Loucy (cell line): ENCODE results near the gene WRAP73.
A peak's percentile ranks its signal among the peaks of the same experiment; 100 is the strongest.

Experiments
- H2AFZ ChIP-seq: fragments of 200-600 bp; sonication (generic); 2 replicates; pipeline ENCODE4 v1.6.0; 2016; ENCODE audit warnings: antibody characterized with exemption, mild to moderate bottlenecking, low read length, moderate library complexity
- H3F3A ChIP-seq: fragments of 200-600 bp; 2 replicates; pipeline ENCODE4 v1.6.0; 2016; ENCODE audit warnings: antibody characterized with exemption, low read depth, mild to moderate bottlenecking
- H3K27me3 ChIP-seq: fragments of 200-600 bp; sonication (generic); 2 replicates; pipeline ENCODE4 v1.6.1; 2014; ENCODE audit warnings: low read length, mild to moderate bottlenecking; ENCODE audit not compliant: insufficient read depth, poor library complexity, severe bottlenecking
- H3K36me3 ChIP-seq: fragments of 200-600 bp; sonication (generic); 2 replicates; pipeline ENCODE4 v1.6.1; 2016; ENCODE audit warnings: low read length; ENCODE audit not compliant: insufficient read depth
- H3K4me1 ChIP-seq: fragments of 200-600 bp; sonication (generic); 2 replicates; pipeline ENCODE4 v1.5.1; 2014; ENCODE audit warnings: low read length, mild to moderate bottlenecking; ENCODE audit not compliant: insufficient read depth, poor library complexity, severe bottlenecking
- H3K4me2 ChIP-seq: fragments of 200-600 bp; sonication (generic); 2 replicates; pipeline ENCODE4 v1.6.0; 2014; ENCODE audit warnings: antibody characterized with exemption, low read length, low read depth, mild to moderate bottlenecking; ENCODE audit not compliant: poor library complexity, severe bottlenecking
- H3K4me3 ChIP-seq: fragments of 200-600 bp; sonication (generic); 2 replicates; pipeline ENCODE4 v1.5.1; 2014; ENCODE audit warnings: low read length, mild to moderate bottlenecking, mixed read lengths; ENCODE audit not compliant: poor library complexity, severe bottlenecking
- H3K79me2 ChIP-seq: fragments of 200-600 bp; sonication (generic); 2 replicates; pipeline ENCODE4 v1.6.1; 2014; ENCODE audit warnings: low read length; ENCODE audit not compliant: insufficient read depth
- H3K9ac ChIP-seq: fragments of 200-600 bp; sonication (generic); 2 replicates; pipeline ENCODE4 v1.6.0; 2014; ENCODE audit warnings: mild to moderate bottlenecking, low read depth, low read length, moderate library complexity; ENCODE audit not compliant: poor library complexity, severe bottlenecking
- H3K9me2 ChIP-seq: fragments of 200-600 bp; sonication (generic); replicated peaks from 2 replicates; pipeline ENCODE4 v1.6.1; 2016; ENCODE audit warnings: low read depth, low read length, mixed read lengths
- H3K9me3 ChIP-seq: fragments of 200-600 bp; sonication (generic); 2 replicates; pipeline ENCODE4 v1.6.1; 2014; ENCODE audit warnings: mild to moderate bottlenecking, antibody characterized with exemption, low read length, low read depth; ENCODE audit not compliant: insufficient read depth
- H4K20me1 ChIP-seq: fragments of 200-600 bp; sonication (generic); 2 replicates; pipeline ENCODE4 v1.6.0; 2014; ENCODE audit warnings: antibody characterized with exemption, low read length, mild to moderate bottlenecking; ENCODE audit not compliant: insufficient read depth, poor library complexity, severe bottlenecking
- CTCF ChIP-seq: fragments of 200-600 bp; sonication (generic); conservative IDR thresholded peaks from 2 replicates; pipeline ENCODE4 v1.5.1; 2014; ENCODE audit warnings: mild to moderate bottlenecking, antibody characterized with exemption, low read length
- EZH2phosphoT487 ChIP-seq: fragments of 200-600 bp; IDR thresholded peaks from 2 replicates; pipeline ENCODE4 v1.6.1; 2018; ENCODE audit warnings: antibody characterized with exemption, mild to moderate bottlenecking, moderate library complexity, borderline replicate concordance

The WRAP73 gene

GRCh38 chr1:3610527-3611169 is 39.3 kb downstream of the WRAP73 start:
- H2AFZ ChIP-seq, result no peak overlapping the region
- H4K20me1 ChIP-seq, result no peaks in the 10 kb centered on the region
- TF ChIP-seq EZH2phosphoT487 (no peak), CTCF (0 out of 2 replicates have a peak, but pooled peaks have one; percentile 15)
- H3K36me3 ChIP-seq, result no peaks in the 10 kb centered on the region
- peaks cover 19% of the 10 kb centered on the region for H3K4me1 ChIP-seq
- no peaks in the 10 kb centered on the region for H3K9me2 ChIP-seq
- peak overlapping the region; percentile 71 for H3K4me2 ChIP-seq
- no peaks in the 10 kb centered on the region for H3F3A ChIP-seq
- peaks cover 44% of the 10 kb centered on the region for H3K79me2 ChIP-seq
- H3K27me3 ChIP-seq, result no peaks in the 10 kb centered on the region
- H3K9me3 ChIP-seq, result no peaks in the 10 kb centered on the region
- H3K4me3 ChIP-seq, result peak overlapping the region; percentile 72
- peak overlapping the region; percentile 66 for H3K9ac ChIP-seq

- no peaks in the 10 kb centered on the region for H3K36me3 ChIP-seq
- peak overlapping the region; percentile 71 for H3K4me2 ChIP-seq
- H3K4me3 ChIP-seq, result peak overlapping the region; percentile 72
- H3F3A ChIP-seq, result no peaks in the 10 kb centered on the region
- no peak for TF ChIP-seq EZH2phosphoT487
- no peak for TF ChIP-seq CTCF
- H4K20me1 ChIP-seq, result no peaks in the 10 kb centered on the region
- H3K9me3 ChIP-seq, result no peaks in the 10 kb centered on the region
- no peaks in the 10 kb centered on the region for H3K9me2 ChIP-seq
- H3K9ac ChIP-seq, result peak overlapping the region; percentile 66
- no peaks in the 10 kb centered on the region for H3K27me3 ChIP-seq
- peaks cover 17% of the 10 kb centered on the region for H3K4me1 ChIP-seq
- H3K79me2 ChIP-seq, result peaks cover 51% of the 10 kb centered on the region
- no peak overlapping the region for H2AFZ ChIP-seq
Observed at GRCh38 chr1:3609769-3610526, 40.0 kb downstream of the WRAP73 start.

- no peaks in the 10 kb centered on the region for H3K9me2 ChIP-seq
- no peaks in the 10 kb centered on the region for H3K27me3 ChIP-seq
- H2AFZ ChIP-seq, result no peak overlapping the region
- no peak for TF ChIP-seq CTCF
- no peak for TF ChIP-seq EZH2phosphoT487
- H3K36me3 ChIP-seq, result no peaks in the 10 kb centered on the region
- H3K4me1 ChIP-seq, result peaks cover 17% of the 10 kb centered on the region
- H3K4me2 ChIP-seq, result peak overlapping the region; percentile 71
- H3K9me3 ChIP-seq, result no peaks in the 10 kb centered on the region
- H3K79me2 ChIP-seq, result peaks cover 53% of the 10 kb centered on the region
- H3K9ac ChIP-seq, result peak overlapping the region; percentile 66
- peak overlapping the region; percentile 72 for H3K4me3 ChIP-seq
- H3F3A ChIP-seq, result no peaks in the 10 kb centered on the region
- H4K20me1 ChIP-seq, result no peaks in the 10 kb centered on the region
Observed at GRCh38 chr1:3609016-3609768, 40.7 kb downstream of the WRAP73 start.
